CD14-positive monocyte (primary cell): Measurements from ENCODE around the gene SLC50A1. TPM values are rescaled to one million over a fixed set of nuclear protein-coding genes. Genes with fewer than 3 reads are reported as not detected.

Source experiments
- DNase-seq, 3 donors: peaks; one replicate each; pipeline ENCODE4 v3.0.0-alpha.2; 2011 to 2022
- H2AFZ ChIP-seq: 2 replicates; pipeline ENCODE4 v1.6.0; 2012; ENCODE audit warnings: mild to moderate bottlenecking, low read depth, low read length, inconsistent platforms; ENCODE audit not compliant: insufficient read depth, poor library complexity, severe bottlenecking
- H3K27ac ChIP-seq, 2 donors: 1 replicate in 1 of 2; 2 replicates in 1 of 2; pipeline ENCODE4 v1.5.1; 2012 to 2013; ENCODE audit warnings: low read length in 2 of 2, control low read depth in 1 of 2, inconsistent platforms in 1 of 2, low read depth in 1 of 2, mild to moderate bottlenecking in 1 of 2
- H3K27me3 ChIP-seq, 2 donors: one replicate each; pipeline versions ENCODE4 v1.6.0 to v1.6.1; 2011 to 2013; ENCODE audit warnings: low read length in 2 of 2; ENCODE audit not compliant: control insufficient read depth in 2 of 2, insufficient read depth in 2 of 2
- H3K36me3 ChIP-seq, 2 donors: replicated peaks in 1 of 2; 1 replicate in 1 of 2; 2 replicates in 1 of 2; pipeline versions ENCODE4 v1.5.1 to v1.6.1; 2012 to 2013; ENCODE audit warnings: low read length in 2 of 2, control low read depth in 1 of 2, inconsistent platforms in 1 of 2, mild to moderate bottlenecking in 1 of 2; ENCODE audit not compliant: insufficient read depth in 2 of 2, control insufficient read depth in 1 of 2
- H3K4me1 ChIP-seq, 2 donors: 1 replicate in 1 of 2; 2 replicates in 1 of 2; pipeline versions ENCODE4 v1.5.1 to v1.6.1; 2012 to 2013; ENCODE audit warnings: low read length in 2 of 2, control low read depth in 1 of 2, inconsistent platforms in 1 of 2, mild to moderate bottlenecking in 1 of 2, moderate library complexity in 1 of 2; ENCODE audit not compliant: insufficient read depth in 2 of 2, control insufficient read depth in 1 of 2
- H3K4me2 ChIP-seq: replicated peaks from 2 replicates; pipeline ENCODE3; 2012; ENCODE audit warnings: low read length, moderate library complexity, mild to moderate bottlenecking; ENCODE audit not compliant: poor library complexity, severe bottlenecking; ENCODE audit errors: extremely low read depth
- H3K4me3 ChIP-seq, 3 experiments: fragments of 200-600 bp in 1 of 3; sonication (generic) in 1 of 3; replicated peaks in 1 of 3; 1 replicate in 2 of 3; 2 replicates in 1 of 3; pipeline ENCODE4 v1.5.1; 2011 to 2013; ENCODE audit warnings: low read length in 3 of 3, mild to moderate bottlenecking in 3 of 3, control low read depth in 2 of 3, low read depth in 2 of 3, inconsistent platforms in 1 of 3, moderate library complexity in 1 of 3
- H3K79me2 ChIP-seq: 2 replicates; pipeline ENCODE4 v1.6.0; 2012; ENCODE audit warnings: mild to moderate bottlenecking, control low read depth, inconsistent platforms, low read length, moderate library complexity; ENCODE audit not compliant: insufficient read depth
- H3K9ac ChIP-seq: 2 replicates; pipeline ENCODE4 v1.6.0; 2017; ENCODE audit warnings: low read length, mild to moderate bottlenecking; ENCODE audit not compliant: insufficient read depth, poor library complexity, severe bottlenecking
- H3K9me3 ChIP-seq, 2 donors: replicated peaks in 1 of 2; 1 replicate in 1 of 2; 2 replicates in 1 of 2; pipeline versions ENCODE4 v1.5.1 to v1.6.1; 2012 to 2013; ENCODE audit warnings: low read length in 2 of 2, control low read depth in 1 of 2; ENCODE audit not compliant: control insufficient read depth in 1 of 2, insufficient read depth in 1 of 2
- H4K20me1 ChIP-seq: 2 replicates; pipeline ENCODE4 v1.6.0; 2012; ENCODE audit warnings: mild to moderate bottlenecking, low read length, control low read depth, moderate library complexity; ENCODE audit not compliant: insufficient read depth
- H3K27ac Mint-ChIP-seq, 7 donors: one replicate each; pipeline ENCODE4 v1.8.0; 2020; ENCODE audit warnings: mild to moderate bottlenecking in 7 of 7, mixed read lengths in 7 of 7, moderate library complexity in 6 of 7, inconsistent platforms in 2 of 7
- H3K27me3 Mint-ChIP-seq, 3 donors: one replicate each; pipeline ENCODE4 v1.8.0; 2021 to 2022; ENCODE audit warnings: low read depth in 3 of 3, mild to moderate bottlenecking in 3 of 3, mixed read lengths in 3 of 3, moderate library complexity in 3 of 3, inconsistent platforms in 1 of 3
- H3K36me3 Mint-ChIP-seq, 2 donors: one replicate each; pipeline ENCODE4 v1.8.0; 2020; ENCODE audit warnings: mixed read lengths in 2 of 2, inconsistent platforms in 1 of 2, mild to moderate bottlenecking in 1 of 2
- H3K4me1 Mint-ChIP-seq: one replicate; pipeline ENCODE4 v1.8.0; 2020; ENCODE audit warnings: mild to moderate bottlenecking, mixed read lengths
- H3K4me3 Mint-ChIP-seq, 2 donors: one replicate each; pipeline ENCODE4 v1.8.0; 2020; ENCODE audit warnings: mild to moderate bottlenecking in 2 of 2, mixed read lengths in 2 of 2, moderate library complexity in 1 of 2
- H3K9me3 Mint-ChIP-seq, 7 donors: one replicate each; pipeline ENCODE4 v1.8.0; 2020 to 2022; ENCODE audit warnings: mixed read lengths in 7 of 7, mild to moderate bottlenecking in 6 of 7, moderate library complexity in 6 of 7, inconsistent platforms in 2 of 7
- CTCF ChIP-seq: fragments of 200-600 bp; IDR thresholded peaks from one replicate; pipeline ENCODE4 v1.8.0; 2022; ENCODE audit warnings: antibody characterized with exemption, mild to moderate bottlenecking
- WGBS: methylation state at CpG from one replicate; pipeline ENCODE4 v1.1.5; 2013; ENCODE audit warnings: missing lambda C conversion rate; ENCODE audit not compliant: insufficient coverage; 5-methylcytosine and 5-hydroxymethylcytosine counted together
- intact Hi-C, 2 donors: fragments of 100-400 bp; cut with micrococcal nuclease; formaldehyde crosslinking; loops; one replicate each; pipeline versions ENCODE4 v1.15.0 to v1.15.1; 2023
- polyA plus RNA-seq, 3 donors: library from polyadenylated mRNA; depleted of rRNA in 1 of 3; unstranded in 2 of 3; stranded (reverse) in 1 of 3; fragments of 300-500 nt in 2 of 3; fragments of >200 nt in 1 of 3; fragmentation: Illumina TruSeq in 2 of 3; gene quantifications; 1 replicate in 2 of 3; 2 replicates in 1 of 3; pipeline ENCODE4 v1.2.3, GENCODE V29; 2012 to 2021

The SLC50A1 gene
- polyA plus RNA-seq, 3 donors, result 40.0 to 50.8 (median 49.4) TPM

GRCh38 chr1:155177192-155177917 is 41.7 kb downstream of the SLC50A1 start:
- WGBS, result 92% methylated on average over 11 of the region's 11 CpGs
- H3K4me2 ChIP-seq, result no peak overlapping the region
- H3K4me3 ChIP-seq, result no peak overlapping the region

GRCh38 chr1:155177918-155178281 is 42.2 kb downstream of the SLC50A1 start:
- Histone ChIP-seq H3K9me3 (no peaks in the 10 kb centered on the region), H3K27ac (no peak overlapping the region), H3K36me3 (no peaks in the 10 kb centered on the region), H3K4me3 (no peak overlapping the region), H3K27me3 (no peaks in the 10 kb centered on the region), H3K9ac (no peak overlapping the region), H3K4me1 (peaks cover 34 to 40% of the 10 kb centered on the region in 2 donors), H3K4me2 (no peak overlapping the region), H2AFZ (no peak overlapping the region), H4K20me1 (no peaks in the 10 kb centered on the region), H3K79me2 (peaks cover 4% of the 10 kb centered on the region)
- WGBS, result 98% methylated on average over 9 of the region's 9 CpGs
- intact Hi-C loops, result no loop called here
- Mint-ChIP-seq H3K9me3 (no peaks in the 10 kb centered on the region), H3K36me3 (no peaks in the 10 kb centered on the region), H3K27ac (no peak overlapping the region), H3K27me3 (peaks cover 4 to 24% (median 23%) of the 10 kb centered on the region in 3 donors), H3K4me3 (peak overlapping the region in 1 of 2 donors; percentile 30), H3K4me1 (peaks cover 41% of the 10 kb centered on the region)
- no peak for TF ChIP-seq CTCF
- DNase-seq, result no peak

More at GRCh38 chr1:155177192-155177917, 41.7 kb downstream of the SLC50A1 start:
- Histone ChIP-seq H3K27ac (no peak overlapping the region), H3K9ac (no peak overlapping the region), H3K27me3 (no peaks in the 10 kb centered on the region), H3K9me3 (no peaks in the 10 kb centered on the region), H3K36me3 (no peaks in the 10 kb centered on the region), H3K4me1 (peaks cover 37 to 45% of the 10 kb centered on the region in 2 donors), H3K79me2 (peaks cover 9% of the 10 kb centered on the region), H4K20me1 (no peaks in the 10 kb centered on the region), H2AFZ (no peak overlapping the region)
- no peaks in the 10 kb centered on the region for H3K9me3 Mint-ChIP-seq
- no peaks in the 10 kb centered on the region for H3K36me3 Mint-ChIP-seq
- peaks cover 4 to 23% (median 23%) of the 10 kb centered on the region in 3 donors for H3K27me3 Mint-ChIP-seq
- no peak for TF ChIP-seq CTCF
- intact Hi-C loops, result no loop called here
- H3K27ac Mint-ChIP-seq, result peak overlapping the region in 2 of 7 donors; percentile 54 to 75
- peaks cover 44% of the 10 kb centered on the region for H3K4me1 Mint-ChIP-seq
- no peak overlapping the region for H3K4me3 Mint-ChIP-seq
- DNase-seq, result no peak
